GM19351 (cell line): ENCODE measurements around the gene ZFX.
A peak's percentile ranks its signal among the peaks of the same experiment; 100 is the strongest.

Source experiments
- ATAC-seq: cut with Tn5 transposase; IDR thresholded peaks from one replicate; pipeline ENCODE4 v1.9.1; 2021; ENCODE audit warnings: mild to moderate bottlenecking, moderate library complexity; ENCODE audit not compliant: unreplicated experiment

Gene ZFX

GRCh38 chrX:24198101-24198500 lies 48.6 kb downstream of the ZFX start:
- no peak for ATAC-seq

DNA sequence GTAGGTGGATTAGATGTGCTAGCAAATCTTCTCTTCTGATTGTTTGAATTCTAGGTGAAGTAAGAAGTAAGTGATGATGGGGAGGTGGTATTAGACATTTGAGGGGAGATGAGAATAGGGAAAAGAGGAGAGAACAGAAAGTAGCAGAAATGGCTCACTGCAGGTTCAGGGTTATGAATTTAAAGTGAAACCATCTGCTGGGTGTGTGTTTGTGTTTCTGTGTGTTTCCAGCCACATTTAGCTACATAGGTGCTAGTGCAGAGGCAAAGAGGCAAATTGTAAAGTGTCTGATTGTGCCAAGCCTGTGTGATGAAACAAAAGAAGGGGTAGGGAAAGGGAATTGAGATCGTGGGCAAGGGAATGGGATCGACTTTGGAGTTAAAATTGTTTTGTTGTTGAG lies 50.6 kb downstream of the ZFX start:
- ATAC-seq: no peak

- no peak for ATAC-seq
Measured at GRCh38 chrX:24201216-24201615, 51.7 kb downstream of the ZFX start.

GRCh38 chrX:24202465-24203031 lies 53.0 kb downstream of the ZFX start:
- no peak for ATAC-seq

DNA sequence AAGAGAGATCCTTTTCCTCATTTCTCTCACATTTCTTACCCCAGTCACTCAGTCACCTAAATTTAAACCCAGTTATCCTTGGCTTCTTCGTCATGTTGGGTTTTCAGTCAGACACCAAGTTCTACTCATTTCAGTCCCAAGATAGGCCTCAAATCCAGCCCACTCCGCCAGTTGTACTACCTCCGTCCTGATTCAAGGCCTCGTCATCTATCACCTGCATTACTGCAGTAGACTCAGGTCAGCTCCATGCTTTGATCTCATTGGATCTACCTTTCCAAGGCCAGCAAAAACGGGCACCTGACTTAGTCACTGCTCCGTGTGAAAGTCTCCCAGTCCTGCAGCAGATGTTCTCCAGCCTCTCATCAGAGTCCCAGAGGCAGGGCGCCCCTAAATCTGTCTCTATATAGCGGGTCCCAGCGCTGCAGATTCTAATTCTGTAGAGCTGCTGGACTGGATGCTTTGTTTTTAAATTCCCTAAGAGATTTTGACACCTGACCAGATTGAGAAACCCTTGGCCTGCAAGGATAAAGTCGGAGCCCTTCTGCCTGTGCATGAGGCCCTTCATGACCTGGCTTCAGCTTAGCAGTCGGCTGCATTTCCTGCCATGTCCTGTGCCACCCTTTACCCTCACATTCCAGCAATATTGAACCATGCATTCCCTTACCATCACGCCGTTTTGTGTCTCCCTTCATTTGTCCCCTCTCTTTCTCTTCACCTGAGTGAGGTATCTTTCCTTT lies 53.7 kb downstream of the ZFX start:
- ATAC-seq: no peak

GRCh38 chrX:24204331-24204730 lies 54.8 kb downstream of the ZFX start:
- no peak for ATAC-seq

DNA sequence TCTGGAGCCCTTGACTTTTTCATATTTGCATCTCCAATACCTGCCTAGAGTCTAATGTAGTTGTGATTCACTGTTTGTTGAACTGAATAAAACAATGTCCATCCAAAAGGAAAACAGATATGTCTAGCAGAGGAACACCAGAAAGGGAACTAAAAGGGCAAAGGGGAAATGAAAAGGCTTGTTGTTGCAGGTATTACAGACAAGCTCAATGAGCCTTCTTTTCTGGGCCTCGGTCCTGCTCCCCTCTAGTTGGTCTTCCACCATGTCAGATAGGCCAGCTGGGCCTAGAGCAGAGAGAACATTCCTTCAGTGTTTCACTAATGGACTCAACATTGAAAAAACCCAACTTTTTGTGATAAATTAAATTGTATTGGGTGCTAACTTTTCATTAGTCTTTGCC lies 55.4 kb downstream of the ZFX start:
- ATAC-seq: no peak

- ATAC-seq: no peak
Measured at GRCh38 chrX:24207826-24208225, 58.3 kb downstream of the ZFX start.

- no peak for ATAC-seq
Measured at GRCh38 chrX:24208496-24209240, 59.1 kb downstream of the ZFX start.

GRCh38 chrX:24210190-24210589 lies 60.7 kb downstream of the ZFX start:
- ATAC-seq: no peak

DNA sequence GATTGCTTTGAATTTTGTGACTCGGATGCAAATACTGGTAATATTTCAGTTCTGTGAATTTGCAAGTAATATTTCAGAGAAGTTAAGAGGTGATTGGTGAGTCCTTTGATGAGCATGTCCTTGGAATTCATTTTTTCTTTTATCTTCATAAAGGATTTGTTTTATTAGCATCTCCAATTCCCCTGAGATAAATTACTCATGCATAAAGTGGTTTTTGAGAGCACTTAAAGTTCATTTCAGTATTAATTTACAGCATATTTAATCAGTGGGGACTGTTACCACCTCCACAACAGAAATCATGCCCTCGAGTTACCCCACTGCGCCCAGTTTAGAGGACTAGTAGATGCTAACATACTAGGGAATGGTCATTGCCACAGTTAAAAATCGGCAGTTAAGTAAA lies 65.0 kb downstream of the ZFX start:
- ATAC-seq: no peak

- no peak for ATAC-seq
Measured at GRCh38 chrX:24215272-24215671, 65.7 kb downstream of the ZFX start.

GRCh38 chrX:24216037-24216436 lies 66.5 kb downstream of the ZFX start:
- no peak for ATAC-seq

DNA sequence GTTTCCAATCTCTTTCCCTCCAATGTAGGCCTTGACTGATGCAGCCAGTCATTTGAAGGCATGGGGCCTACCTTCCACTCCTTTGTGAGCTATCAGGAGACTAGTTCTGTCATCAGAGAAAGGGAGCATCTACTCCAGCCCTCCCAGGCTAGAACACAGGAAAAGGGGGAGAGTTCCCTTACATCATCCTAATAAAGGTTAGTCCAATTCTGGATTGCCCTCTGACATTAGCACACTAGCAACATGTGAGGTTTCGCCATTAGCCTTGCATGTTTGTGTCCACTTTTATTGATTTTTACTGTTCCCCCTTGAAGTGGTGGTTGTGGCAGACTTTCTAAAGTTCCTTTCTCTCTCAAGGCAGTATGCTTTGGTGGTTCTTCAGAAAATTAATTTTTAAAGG lies 67.3 kb downstream of the ZFX start:
- ATAC-seq: no peak

DNA sequence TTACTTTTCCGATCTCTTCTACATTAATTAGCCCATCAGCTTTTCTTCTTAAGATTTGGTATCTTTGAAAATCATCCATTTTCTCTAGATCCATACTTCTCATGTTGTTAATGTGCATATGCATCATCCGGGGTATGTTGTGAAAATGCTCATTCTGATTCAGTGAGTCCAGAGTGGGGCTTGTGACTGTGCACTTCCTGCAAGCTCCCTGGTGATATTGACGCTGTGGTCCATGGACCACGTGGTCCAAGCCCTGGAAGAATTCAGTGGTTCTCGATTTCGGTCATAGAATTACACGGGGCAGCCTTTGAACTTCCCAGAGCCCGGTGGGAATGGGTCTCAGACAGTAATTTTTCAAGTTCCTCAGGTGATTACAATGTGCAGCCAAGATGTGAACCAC lies 69.8 kb downstream of the ZFX start:
- no peak for ATAC-seq

DNA sequence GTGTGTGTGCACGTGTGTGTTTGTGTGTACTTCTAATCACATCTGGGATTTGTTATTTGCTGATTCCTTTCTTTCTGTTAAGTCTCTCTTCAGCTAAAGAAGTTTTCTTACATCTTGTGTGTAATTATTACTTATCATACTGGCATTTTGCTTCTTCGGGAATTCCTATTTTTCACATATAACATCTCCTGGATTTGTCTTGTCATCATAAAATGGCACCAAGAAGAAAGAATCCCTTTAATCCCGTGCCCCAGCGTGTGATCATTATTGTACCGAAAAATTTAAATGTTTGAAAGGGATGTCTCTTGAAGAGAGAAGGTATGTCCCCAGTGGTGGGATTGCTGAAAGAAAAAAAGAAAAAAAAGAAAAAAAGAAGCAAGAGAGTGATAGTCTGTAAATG lies 72.3 kb downstream of the ZFX start:
- no peak for ATAC-seq

GRCh38 chrX:24225265-24225664 lies 75.7 kb downstream of the ZFX start:
- ATAC-seq: no peak

GRCh38 chrX:24226176-24226575 lies 76.6 kb downstream of the ZFX start:
- ATAC-seq: no peak

DNA sequence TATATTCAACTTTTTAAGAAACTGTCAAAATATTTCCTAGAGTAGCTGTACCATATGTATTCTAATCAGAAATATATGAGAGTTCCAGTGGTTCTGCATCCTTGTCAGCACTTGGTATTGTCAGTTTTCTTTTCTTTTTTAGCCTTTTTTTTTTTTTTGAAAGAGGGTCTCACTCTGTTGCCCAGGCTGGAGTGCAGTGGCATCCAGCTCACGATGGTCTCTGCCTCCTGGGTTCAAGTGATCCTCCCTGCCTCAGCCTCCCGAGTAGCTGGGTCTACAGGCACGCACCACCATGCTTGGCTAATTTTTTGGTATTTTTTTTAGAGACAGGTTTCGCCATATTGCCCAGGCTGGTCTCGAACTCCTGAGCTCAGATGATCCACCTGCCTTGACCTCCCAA lies 79.1 kb downstream of the ZFX start:
- ATAC-seq: no peak

GRCh38 chrX:24229400-24229879 lies 79.9 kb downstream of the ZFX start:
- no peak for ATAC-seq

GRCh38 chrX:24229976-24230375 lies 80.4 kb downstream of the ZFX start:
- no peak for ATAC-seq

- ATAC-seq: peak; percentile 48
Measured at GRCh38 chrX:24231131-24231540, 81.6 kb downstream of the ZFX start.
